Neural cell (in vitro differentiated cells): ENCODE measurements around the gene RSPH1. TPM values are rescaled to one million over a fixed set of nuclear protein-coding genes. Genes with fewer than 3 reads are reported as not detected.

Experiments used
- H2AFZ ChIP-seq: fragments of 200-600, 300-800 bp; sonication (generic), shearing (Covaris generic); 2 replicates; pipeline ENCODE4 v1.6.0; 2014; ENCODE audit warnings: low read depth, mild to moderate bottlenecking, antibody characterized with exemption, low read length, moderate library complexity
- H3F3A ChIP-seq: fragments of 200-600 bp; shearing (Covaris generic); 2 replicates; pipeline ENCODE4 v1.6.1; 2016; ENCODE audit warnings: mild to moderate bottlenecking, moderate library complexity, mixed read lengths, antibody characterized with exemption, low read length; ENCODE audit not compliant: insufficient read depth, poor library complexity, severe bottlenecking
- H3K27ac ChIP-seq: fragments of 200-600, 300-800 bp; sonication (generic), shearing (Covaris generic); 2 replicates; pipeline ENCODE4 v1.5.1; 2014; ENCODE audit warnings: mild to moderate bottlenecking, low read length, moderate library complexity
- H3K27me3 ChIP-seq: fragments of 300-800, 200-600 bp; sonication (generic), shearing (Covaris generic); 2 replicates; pipeline ENCODE4 v1.6.0; 2014; ENCODE audit warnings: mild to moderate bottlenecking, low read depth, low read length, moderate library complexity; ENCODE audit not compliant: insufficient read depth
- H3K36me3 ChIP-seq: fragments of 300-800, 200-600 bp; sonication (generic), shearing (Covaris generic); 2 replicates; pipeline ENCODE4 v1.5.1; 2014; ENCODE audit warnings: mild to moderate bottlenecking, antibody characterized with exemption, low read length, moderate library complexity; ENCODE audit not compliant: insufficient read depth
- H3K4me2 ChIP-seq: fragments of 300-800, 200-600 bp; sonication (generic), shearing (Covaris generic); 2 replicates; pipeline ENCODE4 v1.6.0; 2014; ENCODE audit warnings: mild to moderate bottlenecking, low read length
- H3K4me3 ChIP-seq: fragments of 300-800, 200-600 bp; sonication (generic), shearing (Covaris generic); 2 replicates; pipeline ENCODE4 v1.5.1; 2014; ENCODE audit warnings: mild to moderate bottlenecking, low read length, moderate library complexity
- H3K79me2 ChIP-seq: fragments of 200-600 bp; shearing (Covaris generic); replicated peaks from 2 replicates; pipeline ENCODE4 v1.6.0; 2014; ENCODE audit warnings: mild to moderate bottlenecking, low read length, moderate library complexity; ENCODE audit not compliant: insufficient read depth
- H3K9ac ChIP-seq: fragments of 300-800, 200-600 bp; sonication (generic), shearing (Covaris generic); 2 replicates; pipeline ENCODE4 v1.6.1; 2016; ENCODE audit warnings: mild to moderate bottlenecking, low read length, mixed read lengths
- H3K9me2 ChIP-seq: fragments of 200-600 bp; shearing (Covaris generic); 2 replicates; pipeline ENCODE4 v1.6.1; 2016; ENCODE audit warnings: mild to moderate bottlenecking, low read length, mixed read lengths; ENCODE audit not compliant: insufficient read depth
- H3K9me3 ChIP-seq: fragments of 200-600, 300-800 bp; sonication (generic), shearing (Covaris generic); 2 replicates; pipeline ENCODE4 v1.6.1; 2016; ENCODE audit warnings: mild to moderate bottlenecking, mixed run types, low read length, moderate library complexity, mixed read lengths
- H4K20me1 ChIP-seq: fragments of 200-600 bp; shearing (Covaris generic); 2 replicates; pipeline ENCODE4 v1.6.1; 2016; ENCODE audit warnings: mild to moderate bottlenecking, mixed run types; ENCODE audit not compliant: insufficient read depth
- CTCF ChIP-seq: fragments of 450-650 bp; IDR thresholded peaks from 2 replicates; pipeline ENCODE4 v1.5.1; 2014; ENCODE audit warnings: antibody characterized with exemption, mild to moderate bottlenecking, moderate library complexity; ENCODE audit not compliant: poor library complexity, severe bottlenecking
- EP300 ChIP-seq: fragments of 450-650 bp; conservative IDR thresholded peaks from 2 replicates; pipeline ENCODE4 v1.6.1; 2014; ENCODE audit warnings: antibody characterized with exemption, mild to moderate bottlenecking, moderate library complexity; ENCODE audit not compliant: poor library complexity, severe bottlenecking
- EZH2 ChIP-seq: fragments of 200-600, 300-800 bp; shearing (Covaris generic), sonication (generic); IDR thresholded peaks from 2 replicates; pipeline ENCODE4 v1.6.1; 2014; ENCODE audit warnings: antibody characterized with exemption, low read length, borderline replicate concordance, mild to moderate bottlenecking; ENCODE audit not compliant: insufficient read depth, poor library complexity, severe bottlenecking
- MXI1 ChIP-seq: fragments of 450-650 bp; conservative IDR thresholded peaks from 2 replicates; pipeline ENCODE4 v1.6.1; 2014; ENCODE audit warnings: antibody characterized with exemption, mild to moderate bottlenecking; ENCODE audit not compliant: poor library complexity, severe bottlenecking
- POLR2AphosphoS5 ChIP-seq: IDR thresholded peaks from 2 replicates; pipeline ENCODE4 v1.6.1; 2012
- RAD21 ChIP-seq: fragments of 450-650 bp; conservative IDR thresholded peaks from 2 replicates; pipeline ENCODE4 v1.6.1; 2014; ENCODE audit warnings: antibody characterized with exemption, mild to moderate bottlenecking, moderate library complexity
- SMC3 ChIP-seq: fragments of 450-650 bp; conservative IDR thresholded peaks from 2 replicates; pipeline ENCODE4 v1.6.1; 2014; ENCODE audit warnings: antibody characterized with exemption, mild to moderate bottlenecking, moderate library complexity; ENCODE audit not compliant: poor library complexity
- TAF1 ChIP-seq: IDR thresholded peaks from 2 replicates; pipeline ENCODE4 v1.6.1; 2012; ENCODE audit warnings: low read depth
- polyA plus RNA-seq: library from polyadenylated mRNA; depleted of rRNA; stranded (reverse); fragments of >200 nt; gene quantifications from 2 replicates; pipeline ENCODE4 v1.2.3, GENCODE V29; 2014
- TF ChIP-seq, protein P1 (sequence below): IDR thresholded peaks from 2 replicates; pipeline ENCODE4 v1.6.1; 2012; ENCODE audit warnings: borderline replicate concordance

The RSPH1 gene
- polyA plus RNA-seq, 1 donor from 2014 or later: 1.3 TPM

GRCh38 chr21:42456457-42456856 lies 39.6 kb downstream of the RSPH1 start:
- no peaks in the 10 kb centered on the region for H4K20me1 ChIP-seq
- H3K27ac ChIP-seq: no peak overlapping the region
- H3K9ac ChIP-seq: no peak overlapping the region
- H3K9me3 ChIP-seq: no peaks in the 10 kb centered on the region
- no peaks in the 10 kb centered on the region for H3K79me2 ChIP-seq
- H3K27me3 ChIP-seq: no peaks in the 10 kb centered on the region
- no peak overlapping the region for H3K4me3 ChIP-seq
- no peaks in the 10 kb centered on the region for H3K9me2 ChIP-seq
- no peak for TF ChIP-seq MXI1
- no peaks in the 10 kb centered on the region for H3F3A ChIP-seq
- H3K36me3 ChIP-seq: no peaks in the 10 kb centered on the region
- H3K4me2 ChIP-seq: no peak overlapping the region
- no peak overlapping the region for H2AFZ ChIP-seq

GRCh38 chr21:42455754-42456440 lies 40.1 kb downstream of the RSPH1 start:
- H3K4me2 ChIP-seq: no peak overlapping the region
- no peaks in the 10 kb centered on the region for H3K79me2 ChIP-seq
- no peak overlapping the region for H3K4me3 ChIP-seq
- H3F3A ChIP-seq: no peaks in the 10 kb centered on the region
- TF ChIP-seq EP300 (no peak), POLR2AphosphoS5 (no peak), TAF1 (no peak), SMC3 (no peak), CTCF (no peak), RAD21 (no peak), EZH2 (no peak), MXI1 (no peak)
- TF ChIP-seq, protein P1, sequence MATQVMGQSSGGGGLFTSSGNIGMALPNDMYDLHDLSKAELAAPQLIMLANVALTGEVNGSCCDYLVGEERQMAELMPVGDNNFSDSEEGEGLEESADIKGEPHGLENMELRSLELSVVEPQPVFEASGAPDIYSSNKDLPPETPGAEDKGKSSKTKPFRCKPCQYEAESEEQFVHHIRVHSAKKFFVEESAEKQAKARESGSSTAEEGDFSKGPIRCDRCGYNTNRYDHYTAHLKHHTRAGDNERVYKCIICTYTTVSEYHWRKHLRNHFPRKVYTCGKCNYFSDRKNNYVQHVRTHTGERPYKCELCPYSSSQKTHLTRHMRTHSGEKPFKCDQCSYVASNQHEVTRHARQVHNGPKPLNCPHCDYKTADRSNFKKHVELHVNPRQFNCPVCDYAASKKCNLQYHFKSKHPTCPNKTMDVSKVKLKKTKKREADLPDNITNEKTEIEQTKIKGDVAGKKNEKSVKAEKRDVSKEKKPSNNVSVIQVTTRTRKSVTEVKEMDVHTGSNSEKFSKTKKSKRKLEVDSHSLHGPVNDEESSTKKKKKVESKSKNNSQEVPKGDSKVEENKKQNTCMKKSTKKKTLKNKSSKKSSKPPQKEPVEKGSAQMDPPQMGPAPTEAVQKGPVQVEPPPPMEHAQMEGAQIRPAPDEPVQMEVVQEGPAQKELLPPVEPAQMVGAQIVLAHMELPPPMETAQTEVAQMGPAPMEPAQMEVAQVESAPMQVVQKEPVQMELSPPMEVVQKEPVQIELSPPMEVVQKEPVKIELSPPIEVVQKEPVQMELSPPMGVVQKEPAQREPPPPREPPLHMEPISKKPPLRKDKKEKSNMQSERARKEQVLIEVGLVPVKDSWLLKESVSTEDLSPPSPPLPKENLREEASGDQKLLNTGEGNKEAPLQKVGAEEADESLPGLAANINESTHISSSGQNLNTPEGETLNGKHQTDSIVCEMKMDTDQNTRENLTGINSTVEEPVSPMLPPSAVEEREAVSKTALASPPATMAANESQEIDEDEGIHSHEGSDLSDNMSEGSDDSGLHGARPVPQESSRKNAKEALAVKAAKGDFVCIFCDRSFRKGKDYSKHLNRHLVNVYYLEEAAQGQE: no peak
- H3K36me3 ChIP-seq: no peaks in the 10 kb centered on the region
- no peaks in the 10 kb centered on the region for H3K9me3 ChIP-seq
- H2AFZ ChIP-seq: no peak overlapping the region
- H3K9ac ChIP-seq: no peak overlapping the region
- no peaks in the 10 kb centered on the region for H3K27me3 ChIP-seq
- H3K9me2 ChIP-seq: no peaks in the 10 kb centered on the region
- H3K27ac ChIP-seq: no peak overlapping the region
- no peaks in the 10 kb centered on the region for H4K20me1 ChIP-seq
